ENCODE results near the gene ARHGAP26.

ARHGAP26 gene

DNA sequence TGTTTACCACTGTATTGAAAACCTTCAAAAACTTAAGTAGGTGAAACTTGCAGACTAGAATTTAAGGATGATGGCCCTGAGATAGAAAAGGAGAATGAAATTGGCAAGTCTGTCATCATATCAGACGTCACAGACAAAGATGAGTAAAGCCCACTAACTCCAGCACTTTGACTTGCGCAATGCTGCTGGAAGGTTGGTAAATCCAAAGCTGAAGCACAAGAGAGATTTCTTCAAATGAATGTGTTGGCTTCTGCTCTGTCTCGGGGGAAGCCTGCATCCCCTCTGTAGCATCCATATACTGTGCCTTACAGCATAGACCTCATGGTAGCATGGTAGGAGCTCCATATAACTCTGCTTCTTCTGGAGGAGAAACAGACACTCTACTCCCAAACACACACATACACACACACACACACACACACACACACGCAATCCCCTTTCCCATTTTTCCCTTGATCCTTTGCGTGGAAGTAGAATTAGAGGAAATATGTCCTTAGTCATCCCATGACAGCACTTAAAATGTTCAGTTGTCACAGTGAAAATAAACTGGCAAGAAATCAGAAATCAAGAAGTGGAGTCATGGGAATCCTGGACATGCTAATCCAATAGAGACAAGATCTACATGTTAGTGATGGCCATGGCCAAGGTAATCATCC, 391.8 kb downstream of the ARHGAP26 start:
- no peak for DNase-seq (ENCODE audit: low read depth in 2 of 2)

DNA sequence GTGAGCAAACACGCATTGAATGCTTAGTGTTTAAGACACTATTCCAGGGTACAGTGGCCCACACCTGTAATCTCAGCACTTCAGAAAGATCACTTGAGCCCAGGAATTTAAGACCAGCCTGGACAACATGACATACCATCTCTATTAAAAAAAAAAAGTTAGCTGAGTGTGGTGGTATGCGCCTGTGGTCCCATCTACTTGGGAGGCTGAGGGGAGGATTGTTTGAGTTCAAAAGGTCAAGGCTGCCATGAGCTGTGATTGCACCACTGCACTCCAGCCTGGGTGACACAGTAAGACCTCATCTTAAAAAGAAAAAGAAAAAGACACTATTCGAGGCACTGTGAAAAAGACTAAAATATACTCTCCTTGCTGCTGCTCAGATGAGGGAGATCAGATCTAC, 392.6 kb downstream of the ARHGAP26 start:
- no peak for DNase-seq (ENCODE audit: low read depth in 2 of 2)

DNA sequence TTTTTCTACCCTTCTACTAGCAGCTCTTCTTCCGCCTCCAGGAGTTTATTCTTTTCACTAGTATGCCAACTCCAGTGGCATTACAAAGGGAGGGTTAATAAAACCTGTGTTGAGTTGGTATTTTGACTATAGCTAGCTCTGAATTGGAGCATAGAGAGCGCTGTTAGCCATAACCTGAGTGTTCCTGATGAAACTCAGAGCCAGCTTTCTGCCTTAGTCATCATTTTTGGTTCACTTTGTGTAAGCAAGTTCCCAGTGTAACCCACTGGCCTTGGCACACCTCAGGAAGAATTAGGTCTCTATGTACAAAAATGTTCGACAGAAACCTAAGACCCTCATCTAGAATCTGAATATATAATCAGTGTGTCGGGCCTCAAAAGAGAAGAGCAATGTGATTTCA, 394.4 kb downstream of the ARHGAP26 start:
- no peak for DNase-seq (ENCODE audit: low read depth in 2 of 2)

DNA sequence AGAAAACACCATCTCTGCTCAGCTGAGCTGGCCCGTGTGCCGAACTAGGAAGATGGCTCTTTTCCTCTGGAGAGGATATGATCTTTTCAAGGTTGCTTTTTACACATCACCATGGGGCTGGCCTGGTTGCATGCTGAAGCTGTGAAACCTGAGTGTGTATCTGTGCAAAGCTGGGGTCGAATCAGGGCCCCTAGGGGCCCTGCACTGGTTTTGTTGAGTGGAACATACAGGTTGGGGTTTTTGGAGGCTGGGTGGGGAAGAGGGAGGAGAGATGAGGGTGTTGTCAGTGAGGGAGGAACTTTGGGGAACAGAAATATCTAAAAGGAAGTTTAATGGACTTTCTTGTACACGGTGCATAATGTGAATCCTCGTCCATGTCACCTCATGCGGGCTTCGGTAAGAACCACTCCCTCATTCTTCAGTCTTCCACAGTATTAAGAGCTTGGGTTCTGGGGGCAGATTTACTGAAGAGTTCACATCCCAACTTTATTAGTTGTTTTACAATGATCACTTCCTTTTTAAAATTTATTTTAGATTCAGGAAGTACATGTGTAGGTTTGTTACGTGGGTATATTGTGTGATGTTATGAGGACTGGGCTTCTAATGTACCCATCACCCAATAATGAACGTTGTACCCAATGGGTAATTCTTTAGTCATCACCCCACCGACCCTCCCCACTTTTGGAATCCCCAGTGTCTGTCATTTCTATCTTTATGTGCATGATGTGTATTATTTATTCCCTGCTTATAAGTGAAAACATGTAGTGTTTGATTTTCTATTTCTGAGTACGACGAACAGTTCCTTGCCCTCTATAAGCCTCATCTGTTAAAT, 395.1 kb downstream of the ARHGAP26 start:
- DNase-seq (ENCODE audit: low read depth in 2 of 2), result no peak

DNA sequence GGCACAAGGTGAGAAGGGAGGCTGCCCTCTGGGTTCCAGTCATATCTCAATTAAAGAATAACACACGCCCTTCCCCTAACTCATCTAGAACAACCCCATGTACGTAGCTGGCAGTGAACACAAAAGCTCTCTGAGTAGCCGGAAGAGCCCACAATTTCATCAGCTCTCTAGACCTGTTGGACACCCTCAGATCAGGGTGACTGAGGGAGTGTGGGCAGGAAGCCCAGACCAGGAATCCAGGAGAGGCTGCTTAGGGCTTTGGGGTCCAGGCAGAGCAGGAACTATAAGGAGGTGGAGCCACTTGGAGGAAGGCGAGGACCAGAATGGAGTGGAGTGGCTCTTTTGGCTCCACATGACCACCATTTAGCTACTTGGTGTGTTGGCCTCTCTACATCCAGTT, 395.9 kb downstream of the ARHGAP26 start:
- no peak for DNase-seq (ENCODE audit: low read depth in 2 of 2)

DNA sequence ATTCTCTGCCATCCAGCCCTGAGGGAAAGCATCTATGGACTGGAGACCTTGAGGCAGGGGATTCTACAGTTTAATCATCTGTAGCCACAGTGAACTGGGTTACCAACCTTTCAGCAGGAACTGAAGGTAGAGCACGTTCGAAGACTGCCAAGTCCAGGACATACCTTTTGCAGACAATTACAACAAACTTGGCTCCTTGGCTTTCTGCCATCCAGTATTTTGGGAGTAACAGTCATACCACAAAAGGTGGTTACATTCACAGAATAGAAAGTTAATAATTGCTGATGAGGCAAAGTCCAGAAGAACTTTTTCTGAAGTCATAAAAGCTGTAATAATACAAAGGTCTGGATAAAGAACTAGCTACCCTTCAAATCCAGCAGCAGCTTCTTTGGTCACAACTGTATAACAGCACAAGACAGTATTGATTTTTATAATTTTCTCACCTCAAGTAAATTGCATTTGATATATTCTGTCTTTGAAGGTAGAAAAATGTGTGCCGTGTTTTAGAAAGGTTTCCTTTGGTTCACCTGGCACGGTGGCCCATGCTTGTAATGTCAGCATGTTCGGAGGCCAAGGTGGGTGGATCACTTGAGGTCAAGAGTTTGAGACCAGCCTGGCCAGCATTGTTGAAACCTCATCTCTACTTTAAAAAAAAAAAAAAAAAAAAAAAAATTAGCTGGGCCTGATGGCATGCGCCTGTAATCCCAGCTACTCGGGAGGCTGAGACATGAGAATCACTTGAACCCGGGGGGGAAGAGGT, 396.7 kb downstream of the ARHGAP26 start:
- DNase-seq (ENCODE audit: low read depth in 2 of 2), result no peak

DNA sequence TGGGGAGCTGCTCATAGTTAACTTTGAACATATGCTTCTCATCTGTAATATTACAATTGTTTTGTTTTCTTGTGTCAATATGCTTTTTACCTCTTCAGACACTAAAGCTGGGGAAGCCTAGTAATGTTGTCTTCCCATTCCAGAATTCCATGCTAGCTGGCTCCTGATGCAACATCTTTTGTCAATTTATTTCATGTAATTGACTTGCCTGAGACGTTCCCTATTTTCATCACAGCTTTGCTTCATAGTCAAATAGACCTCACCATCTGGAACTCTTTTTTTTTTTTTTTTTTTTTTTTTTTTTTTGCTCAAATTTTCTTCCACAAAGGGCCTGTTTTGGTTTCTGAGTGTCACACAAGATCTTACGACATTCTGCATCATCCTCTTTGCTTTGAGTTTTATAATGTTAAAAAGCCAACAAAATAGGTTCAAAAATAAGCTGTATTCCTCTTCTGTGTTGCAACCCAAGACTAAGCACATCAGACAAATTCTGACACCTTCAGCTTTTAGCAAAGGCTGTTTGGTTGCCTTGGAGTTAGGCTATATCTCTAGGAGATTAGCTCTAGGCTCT, 398.1 kb downstream of the ARHGAP26 start:
- no peak for DNase-seq (ENCODE audit: low read depth in 2 of 2)

DNA sequence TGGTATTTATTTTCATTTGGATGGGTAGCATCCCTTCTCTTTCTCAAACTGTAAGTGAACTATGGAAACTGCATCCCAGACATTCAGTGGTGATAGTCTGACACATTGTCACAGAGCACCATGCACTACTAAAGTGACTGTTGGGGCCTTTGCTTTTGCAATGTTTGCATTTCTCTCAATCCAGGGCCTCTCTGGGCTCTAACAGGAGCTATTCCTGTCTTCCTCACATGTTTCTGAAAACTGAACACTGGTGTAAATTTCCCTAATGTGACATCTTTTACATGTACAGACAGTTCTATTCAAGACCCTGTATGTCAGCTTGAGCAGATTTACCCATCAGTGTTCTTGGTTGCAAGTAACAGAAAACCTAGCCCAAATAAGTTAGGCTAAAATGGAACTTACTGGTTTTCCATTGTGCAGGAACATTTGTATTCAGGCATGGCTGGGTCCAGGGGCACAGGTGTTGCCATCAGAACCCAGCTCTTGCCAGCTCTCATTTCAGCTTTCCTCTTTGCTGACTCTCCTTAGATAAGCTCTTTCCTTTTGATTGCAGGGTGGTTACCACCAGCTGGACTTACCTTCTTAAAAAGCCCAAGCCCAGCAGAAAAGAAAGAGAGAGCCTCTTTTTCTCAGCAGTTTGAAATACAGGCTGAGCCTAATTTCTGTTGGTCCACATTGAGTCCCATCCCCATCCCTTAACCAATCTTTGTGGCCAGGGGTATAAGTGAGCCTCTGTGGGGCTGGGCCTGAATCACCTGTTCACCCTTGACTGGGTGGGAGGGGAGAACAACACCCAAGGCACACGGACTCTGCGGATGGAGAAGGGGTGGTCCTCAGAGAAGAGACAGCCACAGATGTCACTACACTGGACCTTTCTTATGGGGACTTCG, 399.0 kb downstream of the ARHGAP26 start:
- no peak for DNase-seq (ENCODE audit: low read depth in 2 of 2)

DNA sequence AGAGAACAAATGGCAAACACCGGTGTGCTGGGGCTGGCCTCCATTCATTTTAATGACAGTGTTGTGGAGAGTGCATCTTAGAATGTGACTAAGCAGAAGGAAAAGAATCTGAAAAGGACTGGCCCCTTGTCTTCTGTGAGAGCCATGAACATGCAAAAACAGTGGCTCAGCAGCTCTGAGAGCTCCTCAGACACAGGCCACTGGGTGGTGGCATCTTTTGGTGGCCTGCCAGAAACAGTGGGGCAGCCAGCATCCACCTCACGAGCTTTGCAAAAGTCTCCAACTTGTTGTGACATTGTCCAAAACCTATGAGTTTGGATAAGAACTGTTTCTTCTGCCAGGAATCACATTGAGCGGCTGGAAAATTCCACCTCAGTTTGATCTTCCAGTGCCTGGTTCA, 399.9 kb downstream of the ARHGAP26 start:
- DNase-seq (ENCODE audit: low read depth in 2 of 2), result no peak

DNA sequence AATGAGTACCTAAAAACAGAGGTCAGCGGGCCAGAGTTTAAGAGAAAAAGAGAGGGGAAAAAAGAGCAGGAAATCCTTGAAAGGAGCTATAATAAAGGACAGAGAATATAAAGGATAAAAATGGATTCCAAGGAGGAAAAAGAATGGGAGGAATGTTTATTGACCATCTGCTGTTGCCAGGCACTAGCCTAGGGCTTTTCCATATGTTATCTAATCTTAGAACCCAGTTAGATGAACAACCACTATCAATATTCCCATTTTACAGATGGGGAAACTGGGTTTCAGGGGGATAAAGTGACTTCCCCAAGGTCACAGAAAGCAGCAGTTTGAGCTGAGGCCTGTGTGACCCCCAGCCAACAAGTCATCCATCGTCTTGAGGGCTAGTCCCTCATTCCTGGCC, 400.8 kb downstream of the ARHGAP26 start:
- DNase-seq (ENCODE audit: low read depth in 2 of 2), result no peak

DNA sequence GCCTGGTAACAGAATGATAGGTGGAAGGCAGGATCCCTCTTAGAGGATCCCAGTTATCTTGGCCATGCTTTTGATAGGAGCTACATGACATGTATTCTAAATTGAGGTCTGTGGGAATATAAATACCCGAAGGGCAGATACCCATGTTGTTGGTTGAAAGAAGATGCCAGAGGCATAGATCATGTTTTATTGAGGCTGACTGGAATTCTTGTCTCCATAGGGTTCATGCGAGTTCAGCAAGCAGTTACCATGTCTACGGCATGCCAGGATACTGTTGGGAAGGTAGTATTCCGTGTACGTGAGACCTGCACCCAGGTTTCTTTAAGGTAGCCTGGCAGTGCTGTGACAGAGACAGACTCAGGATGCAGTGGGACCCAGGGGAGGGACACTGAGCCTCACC, 402.6 kb downstream of the ARHGAP26 start:
- no peak for DNase-seq (ENCODE audit: low read depth in 2 of 2)

DNA sequence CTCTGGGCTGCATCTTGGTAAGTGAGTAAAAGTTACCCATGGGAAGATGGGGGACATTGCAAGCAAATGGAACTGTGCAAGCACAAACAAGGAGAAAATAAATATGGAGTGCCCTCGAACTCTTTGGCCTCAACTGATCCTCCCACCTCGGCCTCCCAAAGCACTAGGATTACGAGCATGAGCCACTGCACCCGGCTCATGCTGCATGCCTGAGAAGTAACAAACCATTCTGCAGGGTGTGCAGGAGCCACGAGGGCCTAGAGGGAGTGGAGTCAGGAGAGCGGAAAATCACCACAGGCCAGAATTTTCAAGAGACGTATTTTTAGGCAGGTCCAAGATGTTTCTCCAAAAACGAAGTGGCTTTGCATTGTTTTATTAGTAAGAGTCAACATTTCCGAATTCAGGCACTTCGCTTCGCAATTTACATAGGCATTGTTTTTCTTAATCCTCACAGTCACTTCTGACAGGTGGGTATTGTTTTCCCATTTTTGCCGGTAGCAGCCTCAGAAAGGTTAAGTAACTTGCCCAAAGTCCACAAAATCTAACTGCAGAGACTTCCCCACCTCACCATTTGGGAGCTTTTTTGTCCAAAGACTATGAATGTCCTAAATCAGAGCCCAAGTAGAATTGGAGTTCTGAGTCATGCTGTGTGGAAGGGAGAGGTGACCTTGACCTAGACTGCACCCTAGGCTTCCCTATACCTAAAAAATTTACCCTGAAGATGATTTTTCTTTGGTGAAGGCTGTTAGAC, 403.1 kb downstream of the ARHGAP26 start:
- no peak for DNase-seq (ENCODE audit: low read depth in 2 of 2)

DNA sequence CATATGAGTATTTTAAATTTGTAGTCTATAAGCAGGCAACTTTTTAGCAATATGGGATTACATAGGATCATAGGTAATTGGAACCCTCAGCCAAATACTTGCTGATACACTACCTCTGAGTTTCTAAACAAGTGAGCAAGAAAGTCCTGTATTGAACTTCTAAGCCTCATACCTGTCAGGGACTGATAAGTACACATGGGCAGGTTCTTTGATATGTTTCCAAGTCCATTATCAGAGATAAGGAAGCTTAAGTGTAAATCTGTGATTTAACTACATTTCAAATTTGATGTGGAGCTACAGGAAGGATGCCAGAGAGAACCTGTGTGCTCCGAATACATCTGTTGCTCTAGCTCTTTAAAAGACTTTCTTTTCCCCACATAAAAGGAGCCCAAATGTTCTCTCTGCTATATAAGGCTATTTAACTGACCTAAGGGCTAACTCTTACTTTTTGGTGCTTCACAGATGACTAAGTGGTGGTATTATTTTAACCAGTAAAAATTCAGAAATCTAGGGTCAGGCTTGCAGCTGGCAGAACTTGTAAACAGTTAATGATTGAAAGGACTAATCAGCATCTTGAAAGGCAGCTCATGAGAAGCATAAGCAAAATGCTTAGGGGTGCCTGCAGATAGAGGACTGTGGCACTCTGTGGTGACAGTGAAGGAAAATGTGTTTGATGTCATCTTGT, 404.7 kb downstream of the ARHGAP26 start:
- DNase-seq (ENCODE audit: low read depth in 2 of 2), result no peak

DNA sequence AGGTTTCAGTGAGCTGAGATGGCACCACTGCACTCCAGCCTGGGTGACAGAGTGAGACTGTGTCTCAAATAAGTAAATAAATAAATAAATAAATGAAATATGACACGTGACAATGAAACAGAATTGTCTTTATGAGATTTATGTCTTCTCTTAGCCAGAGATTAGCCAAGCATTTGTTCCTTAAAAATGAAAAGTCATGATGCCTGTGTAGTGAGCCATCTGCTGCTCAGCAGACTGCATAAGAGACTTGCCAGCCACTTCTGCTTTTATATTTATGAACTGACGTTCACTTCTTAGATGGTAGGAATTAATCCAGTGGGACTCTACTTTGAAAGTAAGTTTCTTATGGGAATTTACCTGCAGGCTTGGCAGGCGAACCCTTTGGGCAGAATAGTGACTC, 405.9 kb downstream of the ARHGAP26 start:
- DNase-seq (ENCODE audit: low read depth in 2 of 2), result no peak

DNA sequence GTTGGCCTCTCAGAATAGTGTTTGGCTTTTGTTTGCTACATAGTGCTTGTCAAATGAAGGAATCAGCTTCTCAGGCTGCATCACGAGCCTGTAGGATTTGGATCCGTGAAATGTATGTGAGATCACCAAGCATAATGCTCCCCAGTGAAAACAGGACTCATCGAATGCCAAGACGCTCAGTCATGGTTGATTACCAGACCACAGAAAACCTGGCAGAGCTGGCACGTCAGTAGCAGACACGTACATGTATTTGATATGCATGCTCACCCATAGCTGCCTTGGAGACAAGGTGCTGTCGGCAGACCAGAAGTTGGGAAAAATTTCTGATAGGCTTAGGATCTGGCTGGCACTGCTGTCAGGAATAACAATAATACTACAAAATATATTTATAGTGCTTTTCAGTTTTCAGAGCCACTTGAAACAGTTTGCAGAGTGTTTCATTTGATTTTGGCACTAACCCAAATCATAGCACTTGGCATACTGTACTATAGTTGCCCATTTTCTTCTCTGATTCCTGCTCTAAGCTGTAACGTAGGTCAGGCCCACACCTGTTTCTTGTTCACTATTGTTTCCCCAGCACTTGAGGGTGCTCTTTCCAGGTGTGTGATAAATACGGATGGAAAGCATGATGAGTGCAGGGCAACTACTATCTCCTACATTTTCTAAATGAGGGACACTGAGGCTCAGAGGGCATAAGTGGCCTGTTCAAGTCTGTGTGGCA, 407.2 kb downstream of the ARHGAP26 start:
- DNase-seq (ENCODE audit: low read depth in 2 of 2), result no peak

DNA sequence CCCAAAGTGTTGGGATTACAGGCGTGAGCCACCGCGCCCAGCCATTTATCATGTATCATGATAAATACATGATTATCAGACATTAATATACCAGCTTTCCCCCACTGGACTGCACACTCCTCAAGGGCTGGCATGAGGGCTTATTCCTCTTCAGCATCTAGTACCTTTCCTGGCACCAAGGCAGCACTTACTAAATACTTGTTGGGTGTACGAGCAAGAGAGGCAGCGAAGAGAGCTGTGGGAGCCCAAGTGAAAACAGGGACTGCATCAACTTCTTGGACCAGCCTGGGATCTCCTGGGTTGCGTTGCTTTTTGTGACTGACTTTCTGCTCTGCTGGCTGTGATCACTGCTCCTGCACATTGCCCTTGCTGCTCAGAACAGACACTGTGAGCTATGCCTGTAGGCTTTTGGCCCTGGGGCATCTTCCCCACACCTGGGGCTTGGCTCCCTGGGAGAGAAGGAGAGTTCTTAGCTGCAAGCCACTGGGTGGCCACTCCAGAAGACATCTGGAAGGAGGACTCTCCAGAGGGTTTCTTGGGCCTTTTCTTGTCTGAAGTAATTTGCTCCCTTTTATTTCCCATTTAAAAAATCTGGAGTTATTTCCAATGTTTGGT, 409.1 kb downstream of the ARHGAP26 start:
- no peak for DNase-seq (ENCODE audit: low read depth in 2 of 2)

DNA sequence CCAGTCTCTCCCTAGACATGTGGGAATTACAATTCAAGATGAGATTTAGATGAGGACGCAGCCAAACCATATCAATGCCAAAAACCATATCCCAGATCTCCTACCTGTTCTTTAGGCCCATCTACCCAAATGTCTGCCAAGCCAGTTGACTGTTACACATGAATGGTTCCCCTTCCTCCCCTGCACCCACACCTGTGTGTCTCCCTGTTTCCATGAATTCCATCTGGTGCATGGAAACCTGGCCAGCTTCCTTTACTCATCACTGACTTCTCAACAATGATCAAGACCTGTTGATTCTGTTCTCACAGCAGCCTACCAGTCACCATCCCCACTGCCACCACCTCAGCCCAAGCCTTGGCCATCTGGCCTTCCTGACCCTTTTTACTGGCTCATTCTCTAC, 410.6 kb downstream of the ARHGAP26 start:
- DNase-seq (ENCODE audit: low read depth in 2 of 2), result no peak

DNA sequence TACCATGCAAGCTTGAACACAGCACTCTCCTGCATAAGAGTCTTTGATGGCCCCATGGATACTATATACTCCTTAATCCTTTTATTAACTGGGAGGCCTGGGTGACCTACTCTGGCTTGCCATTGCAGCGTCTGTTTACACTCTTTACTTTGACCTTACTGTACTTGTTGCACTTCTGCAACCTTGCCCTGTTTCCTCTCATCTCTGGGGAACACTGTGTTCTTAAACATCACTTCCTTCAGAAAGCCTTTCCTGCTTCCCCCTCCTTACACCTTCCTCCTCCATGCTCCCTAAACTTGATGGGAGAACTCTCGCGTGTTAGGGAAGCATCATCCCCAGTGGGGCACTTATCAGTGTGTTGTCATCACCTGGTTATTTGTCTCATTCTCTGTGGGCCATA, 411.0 kb downstream of the ARHGAP26 start:
- DNase-seq (ENCODE audit: low read depth in 2 of 2), result no peak

DNA sequence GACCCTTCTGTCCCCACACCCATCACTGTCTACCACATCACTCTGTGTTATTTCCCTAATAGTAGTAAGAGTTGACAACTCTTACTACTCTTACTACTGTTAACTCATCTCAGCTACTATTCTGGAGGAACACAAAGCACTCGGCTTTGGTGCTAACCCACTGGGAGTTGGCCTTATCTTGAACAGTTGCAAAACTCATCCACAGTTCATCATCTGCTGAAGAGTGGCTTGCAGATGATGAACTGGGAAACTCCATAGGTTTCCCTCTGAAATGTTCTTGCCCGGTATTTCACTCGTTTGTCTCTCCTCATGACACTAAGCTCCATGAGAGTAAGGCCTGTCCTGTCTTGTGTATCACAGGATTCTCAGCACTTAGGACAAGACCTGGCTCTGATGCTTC, 411.9 kb downstream of the ARHGAP26 start:
- DNase-seq (ENCODE audit: low read depth in 2 of 2), result no peak

Data from stimulated activated CD8-positive, alpha-beta memory T cell treated with anti-CD3 and anti-CD28 coated beads, Interleukin-15, amount 100 ng/mL, for 4 hours (primary cell).